H9 (cell line): Measurements from ENCODE around the gene ITGB2. TPM values are rescaled to one million over a fixed set of nuclear protein-coding genes. Genes with fewer than 3 reads are reported as not detected.

Experiments used
- DNase-seq: peaks from one replicate; pipeline ENCODE4 v3.0.0-alpha.2; 2017
- H2AFZ ChIP-seq: one replicate; pipeline ENCODE4 v1.6.1; 2013; ENCODE audit warnings: mild to moderate bottlenecking, low read length, control low read depth, moderate library complexity
- H2AK5ac ChIP-seq: 2 replicates; pipeline ENCODE4 v1.6.1; 2013; ENCODE audit warnings: low read length, control low read depth, mixed read lengths; ENCODE audit not compliant: insufficient read length
- H2BK120ac ChIP-seq: one replicate; pipeline ENCODE4 v1.6.1; 2013; ENCODE audit warnings: low read depth, mild to moderate bottlenecking, low read length, control low read depth, inconsistent platforms; ENCODE audit not compliant: poor library complexity, severe bottlenecking
- H2BK12ac ChIP-seq: 2 replicates; pipeline ENCODE4 v1.6.1; 2013; ENCODE audit warnings: low read length, control low read depth, mixed read lengths, low read depth; ENCODE audit not compliant: insufficient read length
- H2BK15ac ChIP-seq: 2 replicates; pipeline ENCODE4 v1.6.1; 2013; ENCODE audit warnings: low read depth, low read length, control low read depth
- H2BK20ac ChIP-seq: one replicate; pipeline ENCODE4 v1.6.1; 2013; ENCODE audit warnings: low read depth, mild to moderate bottlenecking, low read length, control low read depth, inconsistent platforms; ENCODE audit not compliant: poor library complexity, severe bottlenecking
- H2BK5ac ChIP-seq: 2 replicates; pipeline ENCODE4 v1.6.1; 2013; ENCODE audit warnings: low read length, control low read depth, mixed read lengths; ENCODE audit not compliant: insufficient read length
- H3K14ac ChIP-seq: 2 replicates; pipeline ENCODE4 v1.6.1; 2013; ENCODE audit warnings: low read length, control low read depth; ENCODE audit not compliant: insufficient read depth
- H3K18ac ChIP-seq: 2 replicates; pipeline ENCODE4 v1.6.1; 2013; ENCODE audit warnings: low read depth, mild to moderate bottlenecking, mixed read lengths, low read length, control low read depth; ENCODE audit not compliant: insufficient read length
- H3K23ac ChIP-seq: 2 replicates; pipeline ENCODE4 v1.6.1; 2013; ENCODE audit warnings: low read length, control low read depth, mixed read lengths, low read depth; ENCODE audit not compliant: insufficient read length
- H3K23me2 ChIP-seq: 2 replicates; pipeline ENCODE4 v1.6.1; 2013; ENCODE audit warnings: low read depth, mild to moderate bottlenecking, mixed read lengths, low read length, control low read depth; ENCODE audit not compliant: insufficient read length, poor library complexity, severe bottlenecking
- H3K27ac ChIP-seq: 2 replicates; pipeline ENCODE4 v1.5.1; 2013; ENCODE audit warnings: low read length, control low read depth, mixed read lengths, low read depth; ENCODE audit not compliant: insufficient read length
- H3K27me3 ChIP-seq: 2 replicates; pipeline ENCODE4 v1.6.1; 2013; ENCODE audit warnings: low read length, control low read depth, inconsistent platforms; ENCODE audit not compliant: insufficient read depth
- H3K4ac ChIP-seq: 2 replicates; pipeline ENCODE4 v1.6.1; 2013; ENCODE audit warnings: low read depth, mild to moderate bottlenecking, control low read depth, inconsistent platforms, low read length, moderate library complexity
- H3K4me1 ChIP-seq: 2 replicates; pipeline ENCODE4 v1.6.1; 2013; ENCODE audit warnings: low read length, control low read depth, inconsistent platforms; ENCODE audit not compliant: insufficient read depth
- H3K4me2 ChIP-seq: 2 replicates; pipeline ENCODE4 v1.6.1; 2013; ENCODE audit warnings: low read length, control low read depth, mixed read lengths; ENCODE audit not compliant: insufficient read length, insufficient read depth
- H3K56ac ChIP-seq: 2 replicates; pipeline ENCODE4 v1.6.1; 2013; ENCODE audit warnings: low read depth, mild to moderate bottlenecking, mixed read lengths, low read length, control low read depth; ENCODE audit not compliant: insufficient read length
- H3K79me1 ChIP-seq: 2 replicates; pipeline ENCODE4 v1.6.1; 2013; ENCODE audit warnings: low read depth, mild to moderate bottlenecking, moderate library complexity, low read length, control low read depth, inconsistent platforms; ENCODE audit not compliant: insufficient read depth, poor library complexity, severe bottlenecking
- H3K79me2 ChIP-seq: 2 replicates; pipeline ENCODE4 v1.6.1; 2013; ENCODE audit warnings: low read length, control low read depth, inconsistent platforms; ENCODE audit not compliant: insufficient read depth
- H3K9ac ChIP-seq: 2 replicates; pipeline ENCODE4 v1.6.1; 2013; ENCODE audit warnings: low read length, control low read depth, mixed read lengths; ENCODE audit not compliant: insufficient read length; ENCODE audit errors: extremely low read depth
- H3K9me3 ChIP-seq: one replicate; pipeline ENCODE4 v1.6.1; 2013; ENCODE audit warnings: low read depth, low read length, inconsistent platforms; ENCODE audit not compliant: control insufficient read depth
- H3T11ph ChIP-seq: one replicate; pipeline ENCODE4 v1.6.1; 2013; ENCODE audit warnings: mild to moderate bottlenecking, low read length, control low read depth, inconsistent platforms
- H4K20me1 ChIP-seq: one replicate; pipeline ENCODE4 v1.6.1; 2013; ENCODE audit not compliant: control insufficient read depth, insufficient read length, insufficient read depth
- H4K5ac ChIP-seq: 2 replicates; pipeline ENCODE4 v1.6.1; 2013; ENCODE audit warnings: low read depth, mild to moderate bottlenecking, mixed read lengths, low read length, control low read depth; ENCODE audit not compliant: insufficient read length
- H4K8ac ChIP-seq: replicated peaks from 2 replicates; pipeline ENCODE4 v1.6.1; 2013; ENCODE audit warnings: low read length, control low read depth, mixed read lengths, low read depth; ENCODE audit not compliant: insufficient read length
- H4K91ac ChIP-seq: 2 replicates; pipeline ENCODE4 v1.6.1; 2013; ENCODE audit warnings: low read depth, mild to moderate bottlenecking, moderate library complexity, mixed read lengths, low read length, control low read depth; ENCODE audit not compliant: insufficient read length
- H3K27ac Mint-ChIP-seq, 3 experiments: 2 replicates in 2 of 3; 3 replicates in 1 of 3; pipeline ENCODE4 v1.8.0; 2020 to 2021; ENCODE audit warnings: mixed read lengths in 3 of 3, mild to moderate bottlenecking in 1 of 3, moderate library complexity in 1 of 3
- H3K27me3 Mint-ChIP-seq: 2 replicates; pipeline ENCODE4 v1.8.0; 2021; ENCODE audit warnings: low read depth, mild to moderate bottlenecking, moderate library complexity, mixed read lengths
- H3K36me3 Mint-ChIP-seq, 3 experiments: 2 replicates in 2 of 3; 3 replicates in 1 of 3; pipeline ENCODE4 v1.8.0; 2020 to 2021; ENCODE audit warnings: low read depth in 3 of 3, mixed read lengths in 3 of 3; ENCODE audit not compliant: insufficient read depth in 1 of 3
- H3K4me1 Mint-ChIP-seq, 2 experiments: 2 replicates each; pipeline ENCODE4 v1.8.0; 2020; ENCODE audit warnings: mixed read lengths in 2 of 2
- H3K4me3 Mint-ChIP-seq, 2 experiments: 2 replicates in 1 of 2; 3 replicates in 1 of 2; pipeline ENCODE4 v1.8.0; 2020 to 2021; ENCODE audit warnings: mild to moderate bottlenecking in 2 of 2, mixed read lengths in 2 of 2, moderate library complexity in 1 of 2
- H3K9me3 Mint-ChIP-seq, 2 experiments: 2 replicates in 1 of 2; 3 replicates in 1 of 2; pipeline ENCODE4 v1.8.0; 2020; ENCODE audit warnings: mild to moderate bottlenecking in 2 of 2, mixed read lengths in 2 of 2, moderate library complexity in 1 of 2
- CTCF ChIP-seq: fragments of 200-600 bp; sonication (generic); conservative IDR thresholded peaks from 3 replicates; pipeline ENCODE4 v1.8.0; 2021; ENCODE audit warnings: antibody characterized with exemption, mild to moderate bottlenecking
- WGBS: extraction: QIAGEN DNeasy Blood & Tissue Kit; methylation state at CpG from one replicate; pipeline ENCODE4 v1.1.7; 2013; ENCODE audit warnings: missing lambda C conversion rate, low lambda C conversion rate, mixed read lengths; ENCODE audit not compliant: insufficient read length; ENCODE audit errors: extremely low coverage; 5-methylcytosine and 5-hydroxymethylcytosine counted together
- total RNA-seq: library from RNA; stranded (reverse); gene quantifications from 2 replicates; pipeline ENCODE4 v1.2.1, GENCODE V29; 2021

The ITGB2 gene
- total RNA-seq, 1 experiment from 2014 or later = 1.1 TPM

- Histone ChIP-seq H3K23me2 (peaks cover 24% of the 10 kb centered on the region), H2AK5ac (no peak overlapping the region), H3K23ac (peak overlapping the region; percentile 28), H3K56ac (no peak overlapping the region), H3T11ph (no peak overlapping the region), H2AFZ (no peak overlapping the region), H3K79me1 (peaks cover 27% of the 10 kb centered on the region), H4K8ac (no peak overlapping the region), H4K20me1 (no peaks in the 10 kb centered on the region), H3K18ac (no peak overlapping the region), H3K27ac (no peak overlapping the region), H2BK12ac (no peak overlapping the region), H3K4ac (no peak overlapping the region), H3K4me1 (peaks cover 12% of the 10 kb centered on the region), H3K14ac (no peak overlapping the region), H3K9ac (peak overlapping the region; percentile 20), H2BK120ac (no peak overlapping the region), H2BK5ac (no peak overlapping the region), H2BK20ac (no peak overlapping the region), H3K27me3 (no peaks in the 10 kb centered on the region; the same call in 1 of the 2 replicates), H4K5ac (no peak overlapping the region), H4K91ac (no peak overlapping the region), H2BK15ac (no peak overlapping the region), H3K4me2 (peak overlapping the region; percentile 80), H3K79me2 (peaks cover 49% of the 10 kb centered on the region), H3K9me3 (no peaks in the 10 kb centered on the region)
- no peaks in the 10 kb centered on the region for H3K9me3 Mint-ChIP-seq
- H3K4me1 Mint-ChIP-seq = peaks cover 46 to 47% of the 10 kb centered on the region in 2 experiments
- TF ChIP-seq CTCF = no peak
- H3K4me3 Mint-ChIP-seq = peak overlapping the region; percentile 89 to 91
- H3K27ac Mint-ChIP-seq = no peak overlapping the region; a peak in 2 of 7 replicates
- no CpG with 5 or more reads among the region's 14 CpGs for WGBS
- H3K27me3 Mint-ChIP-seq = peaks cover 25% of the 10 kb centered on the region
- DNase-seq = no peak
- peaks cover 0 to 7% (median 2%) of the 10 kb centered on the region in 3 experiments; a peak in 4 of 7 replicates for H3K36me3 Mint-ChIP-seq
Observed at GRCh38 chr21:44871576-44872269, 49.0 kb downstream of the ITGB2 start.
